ENCODE data around the gene HAVCR1. TPM values are rescaled to one million over a fixed set of nuclear protein-coding genes. Genes with fewer than 3 reads are reported as not detected.
"Not testable (repeated sequence)": the region's sequence is repeated elsewhere in the genome, so short reads cannot be mapped to it uniquely, and the experiment has no call there.

The HAVCR1 gene
- total RNA-seq, 1 experiment from 2014 or later = 5.8 TPM

- DNase-seq = no peak
- no peak overlapping the region for H3K27ac Mint-ChIP-seq (ENCODE audit: unreplicated experiment)
- TF ChIP-seq CTCF (IDR thresholded peaks at IDR 0.05; ENCODE audit: unreplicated experiment) = no peak
- intact Hi-C loops (cut with micrococcal nuclease; ENCODE audit: unreplicated experiment) = loop anchor here (5.0 kb wide), 1 partner anchor 42 kb away; no protein-coding TSS in a partner anchor
- peaks cover 7% of the 10 kb centered on the region for H3K36me3 Mint-ChIP-seq (ENCODE audit: insufficient read depth, unreplicated experiment)
- no peaks in the 10 kb centered on the region for H3K27me3 Mint-ChIP-seq (ENCODE audit: unreplicated experiment)
- H3K4me3 Mint-ChIP-seq (ENCODE audit: low read depth, unreplicated experiment) = no peak overlapping the region
- H3K4me1 Mint-ChIP-seq (ENCODE audit: low read depth, unreplicated experiment) = peaks cover 53% of the 10 kb centered on the region
- no peaks in the 10 kb centered on the region for H3K9me3 Mint-ChIP-seq (ENCODE audit: low read depth, unreplicated experiment)
- CTCF ChIA-PET = interaction anchor here (0.7 kb wide), 1 partner anchor 159 kb away, joined by 4 read pairs; no protein-coding TSS in a partner anchor
- no TSS peak for BruUV-seq (replicated peaks)
Measured at GRCh38 chr5:157030692-157031091, 28.2 kb downstream of the HAVCR1 start.

- no TSS peak for BruUV-seq (replicated peaks)
- no peak overlapping the region for H3K4me3 Mint-ChIP-seq (ENCODE audit: low read depth, unreplicated experiment)
- DNase-seq = no peak
- intact Hi-C loops (cut with micrococcal nuclease; ENCODE audit: unreplicated experiment) = loop anchor here (5.0 to 10.0 kb wide), 2 partner anchors 92 to 355 kb away; no protein-coding TSS in a partner anchor
- peaks cover 7% of the 10 kb centered on the region for H3K36me3 Mint-ChIP-seq (ENCODE audit: insufficient read depth, unreplicated experiment)
- no peak overlapping the region for H3K27ac Mint-ChIP-seq (ENCODE audit: unreplicated experiment)
- no peaks in the 10 kb centered on the region for H3K9me3 Mint-ChIP-seq (ENCODE audit: low read depth, unreplicated experiment)
- no peak for TF ChIP-seq CTCF (IDR thresholded peaks at IDR 0.05; ENCODE audit: unreplicated experiment)
- CTCF ChIA-PET = no interaction called here
- peaks cover 53% of the 10 kb centered on the region for H3K4me1 Mint-ChIP-seq (ENCODE audit: low read depth, unreplicated experiment)
- H3K27me3 Mint-ChIP-seq (ENCODE audit: unreplicated experiment) = no peaks in the 10 kb centered on the region
Measured at GRCh38 chr5:157029457-157029856, 29.5 kb downstream of the HAVCR1 start.

- DNase-seq; H3K9me3 Mint-ChIP-seq (ENCODE audit: low read depth, unreplicated experiment); H3K27me3 Mint-ChIP-seq (ENCODE audit: unreplicated experiment); H3K27ac Mint-ChIP-seq (ENCODE audit: unreplicated experiment); H3K4me3 Mint-ChIP-seq (ENCODE audit: low read depth, unreplicated experiment); BruUV-seq (replicated peaks); H3K36me3 Mint-ChIP-seq (ENCODE audit: insufficient read depth, unreplicated experiment): not testable (repeated sequence)
- intact Hi-C loops (cut with micrococcal nuclease; ENCODE audit: unreplicated experiment) = loop anchor here (1.0 to 10.0 kb wide), 5 partner anchors 90 to 353 kb away; no protein-coding TSS in a partner anchor
- CTCF ChIA-PET = interaction anchor here (2.2 kb wide), 1 partner anchor 104 kb away, joined by 7 read pairs; no protein-coding TSS in a partner anchor
- peaks cover 37% of the 10 kb centered on the region for H3K4me1 Mint-ChIP-seq (ENCODE audit: low read depth, unreplicated experiment)
Measured at GRCh38 chr5:157027663-157028062, 31.3 kb downstream of the HAVCR1 start.

GRCh38 chr5:157026789-157027424 is 32.0 kb downstream of the HAVCR1 start:
- Mint-ChIP-seq H3K36me3 (ENCODE audit: insufficient read depth, unreplicated experiment) (no peaks in the 10 kb centered on the region), H3K4me1 (ENCODE audit: low read depth, unreplicated experiment) (peaks cover 31% of the 10 kb centered on the region), H3K9me3 (ENCODE audit: low read depth, unreplicated experiment) (no peaks in the 10 kb centered on the region), H3K4me3 (ENCODE audit: low read depth, unreplicated experiment) (no peak overlapping the region), H3K27ac (ENCODE audit: unreplicated experiment) (no peak overlapping the region), H3K27me3 (ENCODE audit: unreplicated experiment) (no peaks in the 10 kb centered on the region)
- TF ChIP-seq CTCF (IDR thresholded peaks at IDR 0.05; ENCODE audit: unreplicated experiment) = peak; percentile 60
- DNase-seq = peak; percentile 64
- intact Hi-C loops (cut with micrococcal nuclease; ENCODE audit: unreplicated experiment) = loop anchor here (1.0 to 10.0 kb wide), 5 partner anchors 90 to 352 kb away; no protein-coding TSS in a partner anchor
- no TSS peak for BruUV-seq (replicated peaks)
- CTCF ChIA-PET = interaction anchor here (2.2 kb wide), 1 partner anchor 105 kb away, joined by 7 read pairs; no protein-coding TSS in a partner anchor

Data from Calu3 (cell line).